Left renal pelvis (tissue), 4 donors: Measurements from ENCODE around the gene RTL9. TPM values are rescaled to one million over a fixed set of nuclear protein-coding genes. Genes with fewer than 3 reads are reported as not detected.
"Not testable (repeated sequence)": the region's sequence is repeated elsewhere in the genome, so short reads cannot be mapped to it uniquely, and the experiment has no call there.

Experiments
- DNase-seq, 4 donors: peaks; one replicate each; pipeline ENCODE4 v3.0.0-alpha.2; 2013; ENCODE audit warnings: low read depth in 4 of 4, low spot score in 3 of 4
- polyA plus RNA-seq, 4 donors: library from polyadenylated mRNA; unstranded; fragments of 120-200 nt; gene quantifications; one replicate each; pipeline ENCODE4 v1.2.1, GENCODE V29; 2013; ENCODE audit not compliant: insufficient read length in 4 of 4

RTL9 gene
- under 1 TPM; 0.20 to 0.41 (median 0.23) TPM for polyA plus RNA-seq

GRCh38 chrX:110358548-110358947 lies at the start of gene RTL9:
TSS of gene RTL9 (plus strand) at chrX:110358848. CDS start at chrX:110450618, 91,770 bp downstream.
- DNase-seq, result no peak

- no peak for DNase-seq
Measured at GRCh38 chrX:110310000-110310790, 48.5 kb upstream of the RTL9 start.

GRCh38 chrX:110310896-110311295 lies 47.8 kb upstream of the RTL9 start:
- no peak for DNase-seq

GRCh38 chrX:110311437-110312230 lies 47.0 kb upstream of the RTL9 start:
- DNase-seq, result no peak

- DNase-seq, result no peak
Measured at GRCh38 chrX:110315551-110315950, 43.1 kb upstream of the RTL9 start.

- DNase-seq, result no peak
Measured at GRCh38 chrX:110316351-110317060, 42.1 kb upstream of the RTL9 start.

GRCh38 chrX:110317061-110317819 lies 41.4 kb upstream of the RTL9 start:
- no peak for DNase-seq

GRCh38 chrX:110317820-110318663 lies 40.6 kb upstream of the RTL9 start, which contains the start of gene AMMECR1:
TSS of gene AMMECR1 (minus strand) at chrX:110318085. CDS start at chrX:110318071, 14 bp downstream.
- peak in 3 of 4 donors; percentile 61 to 65 (median 63) for DNase-seq

- no peak for DNase-seq
Measured at GRCh38 chrX:110318664-110318968, 40.0 kb upstream of the RTL9 start.

- DNase-seq, result no peak
Measured at GRCh38 chrX:110320381-110320987, 38.2 kb upstream of the RTL9 start.

GRCh38 chrX:110321081-110321480 lies 37.6 kb upstream of the RTL9 start:
- no peak for DNase-seq

- no peak for DNase-seq
Measured at GRCh38 chrX:110321670-110322069, 37.0 kb upstream of the RTL9 start.

- DNase-seq, result no peak
Measured at GRCh38 chrX:110322603-110323002, 36.0 kb upstream of the RTL9 start.

GRCh38 chrX:110326712-110327111 lies 31.9 kb upstream of the RTL9 start:
- DNase-seq, result no peak

- DNase-seq, result no peak
Measured at GRCh38 chrX:110327336-110327735, 31.3 kb upstream of the RTL9 start.

- DNase-seq, result not testable (repeated sequence)
Measured at GRCh38 chrX:110328613-110329012, 30.0 kb upstream of the RTL9 start.

- DNase-seq, result no peak
Measured at GRCh38 chrX:110331444-110332030, 27.1 kb upstream of the RTL9 start.

GRCh38 chrX:110333458-110333857 lies 25.2 kb upstream of the RTL9 start:
- DNase-seq, result not testable (repeated sequence)

GRCh38 chrX:110338935-110339334 lies 19.7 kb upstream of the RTL9 start:
- no peak for DNase-seq
